Mesothelial cell of epicardium (in vitro differentiated cells): Measurements from ENCODE around the gene REG1B. TPM values are rescaled to one million over a fixed set of nuclear protein-coding genes. Genes with fewer than 3 reads are reported as not detected.

Source experiments
- DNase-seq, 2 experiments: peaks; one replicate each; pipeline ENCODE4 v3.0.0; 2021; ENCODE audit warnings: low spot score in 2 of 2; ENCODE audit not compliant: unreplicated experiment in 2 of 2
- H3K27ac Mint-ChIP-seq: 2 replicates; pipeline ENCODE4 v1.8.0; 2021; ENCODE audit warnings: mixed read lengths
- H3K27me3 Mint-ChIP-seq: 2 replicates; pipeline ENCODE4 v1.8.0; 2021; ENCODE audit warnings: low read depth, mixed read lengths
- H3K36me3 Mint-ChIP-seq: 2 replicates; pipeline ENCODE4 v1.8.0; 2021; ENCODE audit warnings: mixed read lengths
- H3K4me1 Mint-ChIP-seq: 2 replicates; pipeline ENCODE4 v1.8.0; 2021; ENCODE audit warnings: mixed read lengths
- H3K4me3 Mint-ChIP-seq: 2 replicates; pipeline ENCODE4 v1.8.0; 2021; ENCODE audit warnings: mild to moderate bottlenecking, moderate library complexity, mixed read lengths
- H3K9me3 Mint-ChIP-seq: 2 replicates; pipeline ENCODE4 v1.8.0; 2021; ENCODE audit warnings: mixed read lengths
- CTCF ChIP-seq: fragments of 200-600 bp; sonication (generic); IDR thresholded peaks from one replicate; pipeline ENCODE4 v1.5.0; 2021; ENCODE audit warnings: antibody characterized with exemption; ENCODE audit not compliant: unreplicated experiment
- total RNA-seq: library from RNA; stranded (reverse); gene quantifications from 3 replicates; pipeline ENCODE4 v1.2.1, GENCODE V29; 2021

The REG1B gene
- total RNA-seq, 1 donor from 2014 or later, result not detected

- Mint-ChIP-seq H3K4me3 (no peak overlapping the region), H3K4me1 (peaks cover 2% of the 10 kb centered on the region), H3K36me3 (no peaks in the 10 kb centered on the region), H3K27ac (no peak overlapping the region), H3K27me3 (peaks cover 10% of the 10 kb centered on the region), H3K9me3 (no peaks in the 10 kb centered on the region)
- no peak for DNase-seq
- no peak for TF ChIP-seq CTCF
These were observed 47.8 kb downstream of the REG1B start for GRCh38 chr2:79039944-79040343.

Other genes starting within 250 kb of the REG1B start
- not detected in 3 replicates for gene REG3G, start 62.3 kb downstream of the REG1B start, total RNA-seq
- not detected in 3 replicates for gene REG1A, start 32.5 kb upstream of the REG1B start, total RNA-seq
- gene REG3A, start 71.8 kb upstream of the REG1B start, total RNA-seq, result not detected in 3 replicates